Panc1 (cell line): Measurements from ENCODE around the gene VWA5B1.

Experiments used
- POLR2AphosphoS5 ChIP-seq: IDR thresholded peaks from 2 replicates; pipeline ENCODE4 v1.6.1; 2012; ENCODE audit warnings: mild to moderate bottlenecking, low read depth, low read length, moderate library complexity
- SIN3A ChIP-seq: IDR thresholded peaks from 2 replicates; pipeline ENCODE4 v1.6.1; 2012; ENCODE audit warnings: low read depth, mild to moderate bottlenecking, low read length, moderate library complexity, borderline replicate concordance; ENCODE audit not compliant: insufficient read depth
- TF ChIP-seq, protein P1 (sequence below): fragments of 450-650 bp; IDR thresholded peaks from 2 replicates; pipeline ENCODE4 v1.5.1; 2017; ENCODE audit warnings: mild to moderate bottlenecking
- TF ChIP-seq, protein P2 (sequence below), 2 experiments: IDR thresholded peaks; 2 replicates each; pipeline ENCODE4 v1.6.1; 2011 to 2012; ENCODE audit warnings: low read depth in 2 of 2, control low read depth in 1 of 2, low read length in 1 of 2, mild to moderate bottlenecking in 1 of 2, moderate library complexity in 1 of 2; ENCODE audit not compliant: insufficient read depth in 1 of 2

DNA sequence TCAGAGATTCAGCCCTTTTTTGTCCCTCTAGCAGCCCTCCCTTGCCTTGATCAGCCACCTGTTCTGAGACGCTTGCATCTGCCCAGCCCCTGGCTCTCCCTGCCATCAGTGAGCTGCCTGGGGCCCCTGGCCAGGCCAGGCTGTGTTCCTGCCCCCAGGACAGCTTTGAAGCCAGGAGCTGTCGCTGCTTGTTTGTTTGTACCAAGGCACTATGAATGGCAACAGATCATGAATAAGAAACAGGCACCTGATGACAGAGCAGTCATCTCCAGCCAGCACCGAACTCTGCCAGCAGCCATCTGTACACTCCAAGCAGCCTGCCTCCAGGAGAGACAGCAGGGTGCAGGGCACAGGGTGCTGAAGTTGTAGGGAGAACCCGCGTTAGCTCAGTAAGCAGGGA, 8.1 kb upstream of the VWA5B1 start:
- TF ChIP-seq, protein P1, sequence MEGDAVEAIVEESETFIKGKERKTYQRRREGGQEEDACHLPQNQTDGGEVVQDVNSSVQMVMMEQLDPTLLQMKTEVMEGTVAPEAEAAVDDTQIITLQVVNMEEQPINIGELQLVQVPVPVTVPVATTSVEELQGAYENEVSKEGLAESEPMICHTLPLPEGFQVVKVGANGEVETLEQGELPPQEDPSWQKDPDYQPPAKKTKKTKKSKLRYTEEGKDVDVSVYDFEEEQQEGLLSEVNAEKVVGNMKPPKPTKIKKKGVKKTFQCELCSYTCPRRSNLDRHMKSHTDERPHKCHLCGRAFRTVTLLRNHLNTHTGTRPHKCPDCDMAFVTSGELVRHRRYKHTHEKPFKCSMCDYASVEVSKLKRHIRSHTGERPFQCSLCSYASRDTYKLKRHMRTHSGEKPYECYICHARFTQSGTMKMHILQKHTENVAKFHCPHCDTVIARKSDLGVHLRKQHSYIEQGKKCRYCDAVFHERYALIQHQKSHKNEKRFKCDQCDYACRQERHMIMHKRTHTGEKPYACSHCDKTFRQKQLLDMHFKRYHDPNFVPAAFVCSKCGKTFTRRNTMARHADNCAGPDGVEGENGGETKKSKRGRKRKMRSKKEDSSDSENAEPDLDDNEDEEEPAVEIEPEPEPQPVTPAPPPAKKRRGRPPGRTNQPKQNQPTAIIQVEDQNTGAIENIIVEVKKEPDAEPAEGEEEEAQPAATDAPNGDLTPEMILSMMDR: no peak
- TF ChIP-seq, protein P2, sequence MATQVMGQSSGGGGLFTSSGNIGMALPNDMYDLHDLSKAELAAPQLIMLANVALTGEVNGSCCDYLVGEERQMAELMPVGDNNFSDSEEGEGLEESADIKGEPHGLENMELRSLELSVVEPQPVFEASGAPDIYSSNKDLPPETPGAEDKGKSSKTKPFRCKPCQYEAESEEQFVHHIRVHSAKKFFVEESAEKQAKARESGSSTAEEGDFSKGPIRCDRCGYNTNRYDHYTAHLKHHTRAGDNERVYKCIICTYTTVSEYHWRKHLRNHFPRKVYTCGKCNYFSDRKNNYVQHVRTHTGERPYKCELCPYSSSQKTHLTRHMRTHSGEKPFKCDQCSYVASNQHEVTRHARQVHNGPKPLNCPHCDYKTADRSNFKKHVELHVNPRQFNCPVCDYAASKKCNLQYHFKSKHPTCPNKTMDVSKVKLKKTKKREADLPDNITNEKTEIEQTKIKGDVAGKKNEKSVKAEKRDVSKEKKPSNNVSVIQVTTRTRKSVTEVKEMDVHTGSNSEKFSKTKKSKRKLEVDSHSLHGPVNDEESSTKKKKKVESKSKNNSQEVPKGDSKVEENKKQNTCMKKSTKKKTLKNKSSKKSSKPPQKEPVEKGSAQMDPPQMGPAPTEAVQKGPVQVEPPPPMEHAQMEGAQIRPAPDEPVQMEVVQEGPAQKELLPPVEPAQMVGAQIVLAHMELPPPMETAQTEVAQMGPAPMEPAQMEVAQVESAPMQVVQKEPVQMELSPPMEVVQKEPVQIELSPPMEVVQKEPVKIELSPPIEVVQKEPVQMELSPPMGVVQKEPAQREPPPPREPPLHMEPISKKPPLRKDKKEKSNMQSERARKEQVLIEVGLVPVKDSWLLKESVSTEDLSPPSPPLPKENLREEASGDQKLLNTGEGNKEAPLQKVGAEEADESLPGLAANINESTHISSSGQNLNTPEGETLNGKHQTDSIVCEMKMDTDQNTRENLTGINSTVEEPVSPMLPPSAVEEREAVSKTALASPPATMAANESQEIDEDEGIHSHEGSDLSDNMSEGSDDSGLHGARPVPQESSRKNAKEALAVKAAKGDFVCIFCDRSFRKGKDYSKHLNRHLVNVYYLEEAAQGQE (IDR thresholded peaks at IDR 0.05; ENCODE audit: insufficient read depth in 1 of 2, low read depth in 2 of 2, low read length in 1 of 2): no peak
- TF ChIP-seq POLR2AphosphoS5 (no peak), SIN3A (no peak)
